Adrenal gland (tissue), 12 donors: ENCODE data around the gene SLC13A5. TPM values are rescaled to one million over a fixed set of nuclear protein-coding genes. Genes with fewer than 3 reads are reported as not detected.
A peak's percentile ranks its signal among the peaks of the same experiment; 100 is the strongest.
"Not testable (repeated sequence)": the region's sequence is repeated elsewhere in the genome, so short reads cannot be mapped to it uniquely, and the experiment has no call there.

Source experiments
- DNase-seq, 7 donors: peaks; one replicate each; pipeline ENCODE4 v3.0.0-alpha.2; 2019 to 2020
- H3K27ac ChIP-seq, 5 donors: fragments of 200-600 bp; sonication (generic) in 4 of 5; 1 replicate in 3 of 5; 2 replicates in 2 of 5; pipeline versions ENCODE4 v1.5.1 to v1.8.0; 2016 to 2020; ENCODE audit warnings: mild to moderate bottlenecking in 1 of 5
- H3K27me3 ChIP-seq: fragments of 200-600 bp; 2 replicates; pipeline ENCODE4 v1.8.0; 2021
- H3K36me3 ChIP-seq, 2 donors: fragments of 200-600 bp; replicated peaks in 1 of 2; 1 replicate in 1 of 2; 2 replicates in 1 of 2; pipeline versions ENCODE4 v1.5.1 to v1.8.0; 2018 to 2022
- H3K4me1 ChIP-seq, 2 donors: fragments of 200-600 bp; replicated peaks in 1 of 2; 1 replicate in 1 of 2; 2 replicates in 1 of 2; pipeline versions ENCODE4 v1.5.1 to v1.8.0; 2018 to 2021
- H3K4me3 ChIP-seq, 4 donors: fragments of 200-600 bp; sonication (generic) in 3 of 4; one replicate each; pipeline ENCODE4 v1.5.1; 2016 to 2018
- H3K9me3 ChIP-seq, 3 donors: fragments of 200-600 bp; sonication (generic) in 1 of 3; replicated peaks in 1 of 3; 1 replicate in 2 of 3; 2 replicates in 1 of 3; pipeline versions ENCODE4 v1.5.1 to v1.8.0; 2016 to 2021
- POLR2A ChIP-seq, 2 donors: fragments of 450-650 bp; IDR thresholded peaks; one replicate each; pipeline ENCODE4 v1.6.1; 2017; ENCODE audit warnings: antibody characterized with exemption in 2 of 2, mild to moderate bottlenecking in 2 of 2, moderate library complexity in 1 of 2
- WGBS, 4 donors: extraction: QIAGEN DNeasy Blood & Tissue Kit in 2 of 4; methylation state at CpG; one replicate each; pipeline versions ENCODE4 v1.1.5 to v1.1.7; 2013 to 2017; 5-methylcytosine and 5-hydroxymethylcytosine counted together
- intact Hi-C, 2 donors: fragments of 100-400 bp; cut with DNase I; formaldehyde crosslinking; loops; one replicate each; pipeline versions ENCODE4 v1.14.1 to v1.15.0; 2022 to 2023
- polyA plus RNA-seq, 3 donors: library from polyadenylated mRNA; stranded (reverse); fragments of 200-250 nt in 2 of 3; fragments of 350-450 nt in 1 of 3; fragmentation: Illumina TruSeq in 1 of 3; extraction: RNeasy Lipid Tissue Mini Kit (QIAGEN cat#74804) in 1 of 3; gene quantifications; one replicate each; pipeline ENCODE4 v1.2.3, GENCODE V29; 2013 to 2014
- total RNA-seq, 9 donors: library from RNA; depleted of rRNA in 4 of 9; stranded (reverse); fragments of >200 nt in 4 of 9; fragments of 120-200 nt in 1 of 9; fragmentation: NEBNext Ultra II Directional in 1 of 9; extraction: Animal tissue kit (Norgen Biotek cat#: 25700) in 1 of 9; gene quantifications; one replicate each; pipeline versions ENCODE4 v1.1.0 to v1.2.4, GENCODE V29; 2013 to 2023
- TF ChIP-seq, protein P1 (sequence below), 6 experiments: fragments of 450-650 bp in 4 of 6; fragments of 200-600 bp in 2 of 6; sonication (generic) in 1 of 6; IDR thresholded peaks; 1 replicate in 5 of 6; 2 replicates in 1 of 6; pipeline versions ENCODE4 v1.5.1 to v1.8.0; 2016 to 2021; ENCODE audit warnings: antibody characterized with exemption in 6 of 6, mild to moderate bottlenecking in 2 of 6, moderate library complexity in 1 of 6
- donor health status: healthy with polysubstance abuse.
- donor health status: Bipolar disorder and iron deficiency.
- donor health status: DM: yes; HTN: yes; CAD: no.
- donor health status: DM: no; HTN: no; CAD: no.
- donor health status: DM: no; HTN: no; CAD: no.
- donor health status: DM: yes; HTN: yes; CAD: no.

SLC13A5 gene
- total and polyA plus RNA-seq, 12 donors, result 0.97 to 7.2 (median 3.6) TPM; not detected in 2

DNA sequence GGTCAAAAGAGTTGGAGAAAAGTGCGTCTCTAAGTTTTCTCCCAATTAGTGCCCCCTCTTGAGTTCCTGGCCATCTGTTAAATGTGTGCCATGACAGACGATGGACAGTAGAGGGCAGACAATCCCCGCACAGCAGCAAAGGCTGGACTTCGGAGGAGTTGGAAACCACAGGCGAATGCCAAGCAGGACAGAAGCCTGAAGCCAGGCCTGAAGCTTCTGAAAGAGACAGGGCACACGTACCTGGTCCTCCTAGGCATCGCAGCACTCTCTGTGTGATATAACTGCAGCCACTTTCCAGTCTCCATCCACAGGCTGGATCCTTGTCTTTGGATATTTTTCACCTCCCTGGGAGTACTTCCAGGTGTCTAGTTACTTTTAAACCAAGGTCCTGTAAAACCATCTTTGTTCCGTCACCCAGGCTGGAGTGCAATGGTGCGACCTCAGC, 47.1 kb downstream of the SLC13A5 start:
- Histone ChIP-seq H3K27ac (no peak overlapping the region), H3K4me1 (no peaks in the 10 kb centered on the region), H3K36me3 (no peaks in the 10 kb centered on the region), H3K9me3 (no peaks in the 10 kb centered on the region), H3K27me3 (no peaks in the 10 kb centered on the region), H3K4me3 (no peak overlapping the region)
- DNase-seq, result peak; percentile 72 to 89 (median 81)
- 13 to 26% (median 16%) methylated on average over 5 to 9 of the region's 9 CpGs for WGBS, 4 donors
- intact Hi-C loops, result loop anchor here (5.0 to 10.0 kb wide), 4 partner anchors 109 to 339 kb away; partner anchors contain the start of gene FBXO39 (in 1 of the 2)
- TF ChIP-seq, protein P1, sequence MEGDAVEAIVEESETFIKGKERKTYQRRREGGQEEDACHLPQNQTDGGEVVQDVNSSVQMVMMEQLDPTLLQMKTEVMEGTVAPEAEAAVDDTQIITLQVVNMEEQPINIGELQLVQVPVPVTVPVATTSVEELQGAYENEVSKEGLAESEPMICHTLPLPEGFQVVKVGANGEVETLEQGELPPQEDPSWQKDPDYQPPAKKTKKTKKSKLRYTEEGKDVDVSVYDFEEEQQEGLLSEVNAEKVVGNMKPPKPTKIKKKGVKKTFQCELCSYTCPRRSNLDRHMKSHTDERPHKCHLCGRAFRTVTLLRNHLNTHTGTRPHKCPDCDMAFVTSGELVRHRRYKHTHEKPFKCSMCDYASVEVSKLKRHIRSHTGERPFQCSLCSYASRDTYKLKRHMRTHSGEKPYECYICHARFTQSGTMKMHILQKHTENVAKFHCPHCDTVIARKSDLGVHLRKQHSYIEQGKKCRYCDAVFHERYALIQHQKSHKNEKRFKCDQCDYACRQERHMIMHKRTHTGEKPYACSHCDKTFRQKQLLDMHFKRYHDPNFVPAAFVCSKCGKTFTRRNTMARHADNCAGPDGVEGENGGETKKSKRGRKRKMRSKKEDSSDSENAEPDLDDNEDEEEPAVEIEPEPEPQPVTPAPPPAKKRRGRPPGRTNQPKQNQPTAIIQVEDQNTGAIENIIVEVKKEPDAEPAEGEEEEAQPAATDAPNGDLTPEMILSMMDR (IDR thresholded peaks at IDR 0.05), result peak; percentile 78 to 93 (median 89)
- no peak for TF ChIP-seq POLR2A (IDR thresholded peaks at IDR 0.05)

DNA sequence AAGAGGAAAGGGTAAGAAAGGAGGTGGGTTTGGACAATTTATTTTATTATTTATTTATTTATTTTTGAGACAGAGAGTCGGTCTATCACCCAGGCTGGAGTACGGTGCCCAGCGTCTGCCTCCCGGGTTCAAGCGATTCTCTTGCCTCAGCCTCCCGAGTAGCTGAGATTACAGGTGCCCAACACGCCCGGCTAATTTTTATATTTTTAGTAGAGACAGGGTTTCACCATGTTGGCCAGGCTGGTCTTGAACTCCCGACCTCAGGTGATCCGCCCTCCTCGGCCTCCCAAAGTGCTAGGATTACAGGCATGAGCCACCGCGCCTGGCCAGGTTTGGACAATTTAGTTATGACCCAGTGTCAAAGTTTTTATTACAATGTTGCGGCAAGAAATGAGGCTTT, 50.0 kb downstream of the SLC13A5 start:
- intact Hi-C loops, result loop anchor here (10.0 kb wide), 3 partner anchors 112 to 342 kb away; partner anchors contain the start of gene FBXO39 (in 1 of the 2)
- H3K4me3 ChIP-seq, H3K9me3 ChIP-seq, H3K27me3 ChIP-seq, H3K27ac ChIP-seq, H3K36me3 ChIP-seq, DNase-seq, H3K4me1 ChIP-seq: not testable (repeated sequence)
- WGBS, 4 donors, result 75 to 88% (median 85%) methylated on average over 14 of the region's 14 CpGs

DNA sequence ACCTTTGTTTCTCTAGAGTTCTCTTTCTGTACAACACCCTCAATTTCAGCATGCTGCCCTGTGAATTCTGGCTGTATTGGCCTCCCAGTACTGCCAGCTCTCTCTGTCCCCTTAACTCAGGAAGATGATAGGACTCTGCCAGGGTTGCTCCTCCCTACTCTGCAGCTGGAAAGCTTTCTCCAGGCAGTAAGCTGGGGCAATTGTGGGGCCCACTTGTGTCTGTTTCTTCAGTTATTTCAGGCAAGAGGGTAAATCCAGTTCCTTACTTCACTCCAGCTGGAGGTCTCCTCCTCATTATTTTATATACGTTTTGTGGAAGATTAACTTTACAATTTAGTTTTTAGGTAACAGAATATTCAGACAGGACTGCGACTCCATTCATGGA, 51.7 kb downstream of the SLC13A5 start:
- H3K4me3 ChIP-seq, result no peak overlapping the region
- H3K27me3 ChIP-seq, result no peaks in the 10 kb centered on the region
- TF ChIP-seq, protein P1 (IDR thresholded peaks at IDR 0.05), result no peak
- no peak for TF ChIP-seq POLR2A (IDR thresholded peaks at IDR 0.05)
- H3K4me1 ChIP-seq, result no peaks in the 10 kb centered on the region
- WGBS, 4 donors, result 53 to 67% (median 65%) methylated on average over 2 of the region's 2 CpGs
- no peak overlapping the region for H3K27ac ChIP-seq
- intact Hi-C loops, result loop anchor here (10.0 kb wide), 3 partner anchors 113 to 343 kb away; partner anchors contain the start of gene FBXO39 (in 1 of the 2)
- H3K36me3 ChIP-seq, result no peaks in the 10 kb centered on the region
- no peak for DNase-seq
- no peaks in the 10 kb centered on the region for H3K9me3 ChIP-seq

DNA sequence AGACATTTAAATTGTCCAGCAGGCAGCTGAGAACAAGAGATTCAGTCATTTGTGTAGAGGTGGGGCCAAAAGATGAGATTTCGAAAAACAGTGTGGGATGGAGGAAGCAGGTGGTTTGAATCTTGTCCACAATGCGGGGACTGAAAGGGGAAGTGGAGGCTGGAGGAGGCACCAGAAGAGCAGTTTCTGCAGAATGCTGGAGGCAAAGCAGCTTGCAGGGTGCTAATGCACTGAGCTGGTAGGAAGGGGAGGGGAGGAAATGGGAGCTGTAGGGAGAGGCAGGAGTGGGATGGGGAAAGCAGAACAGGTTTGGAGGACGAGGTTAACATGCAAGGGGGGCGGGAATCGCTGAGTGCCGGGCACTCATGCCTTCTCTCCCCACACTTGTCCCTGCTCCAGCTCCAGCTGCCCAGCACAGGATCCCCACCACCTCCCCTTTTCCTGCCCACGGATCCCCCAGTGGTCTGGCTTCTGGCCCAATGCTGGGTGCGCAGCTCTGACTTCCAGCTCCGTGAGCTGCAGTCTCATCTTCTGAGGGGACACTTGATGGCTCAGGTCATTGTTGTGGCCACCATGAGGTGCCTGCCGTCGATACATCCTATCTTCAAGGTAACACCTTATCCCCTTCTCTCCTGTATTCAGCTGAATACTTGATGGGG, 52.2 kb downstream of the SLC13A5 start:
- no peak overlapping the region for H3K4me3 ChIP-seq
- H3K4me1 ChIP-seq, result no peaks in the 10 kb centered on the region
- no peak for DNase-seq
- intact Hi-C loops, result loop anchor here (10.0 kb wide), 3 partner anchors 114 to 344 kb away; partner anchors contain the start of gene FBXO39 (in 1 of the 2)
- H3K27me3 ChIP-seq, result no peaks in the 10 kb centered on the region
- 41 to 51% (median 43%) methylated on average over 10 to 11 of the region's 11 CpGs for WGBS, 4 donors
- H3K9me3 ChIP-seq, result no peaks in the 10 kb centered on the region
- no peak overlapping the region for H3K27ac ChIP-seq
- TF ChIP-seq POLR2A (IDR thresholded peaks at IDR 0.05), result no peak
- TF ChIP-seq, protein P1 (IDR thresholded peaks at IDR 0.05), result no peak
- H3K36me3 ChIP-seq, result no peaks in the 10 kb centered on the region
